Measurements from ENCODE around the gene ARL14.
A peak's percentile ranks its signal among the peaks of the same experiment; 100 is the strongest.

ARL14 gene
- 0 to 0.44 (median 0) reads per million in 17 experiments for total RNA-seq

DNA sequence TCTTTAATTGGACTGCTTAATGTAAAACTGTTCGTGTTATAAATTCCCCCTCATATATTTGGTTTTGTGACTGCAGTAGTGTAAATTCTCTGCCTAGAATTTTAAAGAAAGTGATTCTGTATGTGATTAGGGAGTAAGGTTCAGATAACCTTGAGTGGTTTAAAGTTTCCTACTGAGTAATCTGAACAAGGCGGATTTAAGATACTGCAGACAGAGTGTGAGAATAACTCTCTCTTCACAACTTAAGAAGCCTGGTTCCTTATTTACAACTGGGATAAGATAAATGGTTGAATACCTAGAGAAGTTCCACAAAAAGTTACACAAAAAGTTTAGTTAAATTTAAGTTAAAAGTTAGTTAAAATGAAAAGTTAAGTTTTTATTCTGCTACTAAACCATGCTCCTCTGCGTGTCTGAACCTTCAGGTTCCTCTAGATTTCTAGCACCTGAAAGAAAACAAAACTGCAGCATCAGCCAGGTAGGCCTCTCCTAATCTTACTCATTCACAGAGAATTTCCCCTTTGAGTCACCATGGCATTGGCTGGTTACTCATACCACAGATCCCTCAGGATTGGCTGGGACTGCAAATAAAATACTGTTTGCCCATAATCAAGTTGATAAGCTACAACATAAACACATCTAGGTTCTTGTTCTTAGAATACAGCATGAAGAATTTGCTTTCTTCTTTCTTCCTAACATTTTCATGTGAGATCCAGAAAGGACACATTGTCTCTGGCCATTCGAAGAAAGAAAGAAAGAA lies at the start of gene ARL14:
TSS of gene ARL14 (plus strand) at position 614 of the 757 bp plus-strand sequence. CDS start 187 bp downstream, outside the sequence.
- no peak for DNase-seq

- no peak for DNase-seq
Measured at GRCh38 chr3:160629491-160629890, 47.5 kb upstream of the ARL14 start.

GRCh38 chr3:160633361-160634083 lies 43.4 kb upstream of the ARL14 start:
- no peak for DNase-seq

- no peak for DNase-seq
Measured at GRCh38 chr3:160635213-160635612, 41.7 kb upstream of the ARL14 start.

DNA sequence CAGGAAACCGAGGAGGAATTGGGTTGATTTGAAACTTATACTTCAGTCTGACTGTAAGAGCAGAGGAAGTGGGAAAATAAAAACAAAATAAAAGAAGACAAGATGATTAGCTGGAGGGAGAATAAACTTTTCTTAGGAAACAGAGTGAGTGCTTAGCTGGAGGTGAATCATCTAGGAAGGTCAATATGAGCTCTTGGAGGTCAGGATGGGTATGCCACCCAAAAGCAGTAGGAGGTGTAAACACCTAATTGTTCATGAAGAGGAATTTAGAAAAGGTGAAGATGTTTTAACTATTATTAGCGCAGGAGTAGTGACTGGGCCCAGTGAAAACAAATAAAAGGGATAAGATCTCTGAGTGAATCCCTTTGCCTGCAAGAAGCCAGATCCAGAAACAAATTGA lies 39.9 kb upstream of the ARL14 start:
- DNase-seq = no peak

DNA sequence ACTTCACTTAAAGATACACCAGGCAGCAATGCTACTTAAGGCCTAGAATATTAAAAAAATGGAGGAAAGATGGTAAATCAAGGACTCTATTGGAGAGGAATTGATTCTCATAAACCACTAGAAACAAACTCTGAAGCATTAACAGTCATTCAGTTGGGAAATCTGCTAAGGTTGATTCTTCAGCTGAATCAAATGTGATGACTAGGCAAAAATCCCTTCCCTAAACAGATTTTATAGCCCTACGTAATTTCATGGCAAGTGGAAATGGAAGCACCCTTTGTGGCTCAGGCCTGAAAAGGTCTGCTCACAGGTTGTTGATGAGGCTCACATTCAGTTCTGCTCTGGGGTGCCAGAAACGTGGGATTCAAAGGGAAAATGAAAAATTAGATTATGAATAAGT lies 38.8 kb upstream of the ARL14 start:
- peak in 2 of 4 experiments; percentile 3 to 7 for DNase-seq

- DNase-seq = peak in 3 of 4 experiments; percentile 1 to 7 (median 6)
Measured at GRCh38 chr3:160641665-160642309, 35.2 kb upstream of the ARL14 start.

GRCh38 chr3:160643994-160644393 lies 33.0 kb upstream of the ARL14 start:
- DNase-seq = no peak

DNA sequence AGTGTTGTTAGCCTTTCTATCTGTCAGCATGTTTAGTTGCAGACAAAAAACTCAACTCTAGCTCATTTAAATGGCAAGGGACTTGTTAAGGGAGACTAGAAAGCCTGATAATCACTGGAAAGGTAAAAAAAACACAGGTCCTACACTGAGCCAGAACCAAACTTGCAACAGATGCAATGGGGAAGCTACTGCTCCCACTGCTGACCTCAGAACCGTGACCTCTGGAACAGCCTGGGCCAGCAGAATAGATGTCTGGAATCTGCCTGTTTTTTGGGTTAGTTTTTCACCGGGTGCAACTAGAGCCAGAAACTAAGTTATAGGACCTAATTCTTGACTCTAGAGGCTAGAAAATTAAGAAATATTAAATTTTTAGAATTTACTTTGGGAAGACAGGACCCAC lies 32.5 kb upstream of the ARL14 start:
- DNase-seq = peak in 2 of 4 experiments; percentile 17 to 25

DNA sequence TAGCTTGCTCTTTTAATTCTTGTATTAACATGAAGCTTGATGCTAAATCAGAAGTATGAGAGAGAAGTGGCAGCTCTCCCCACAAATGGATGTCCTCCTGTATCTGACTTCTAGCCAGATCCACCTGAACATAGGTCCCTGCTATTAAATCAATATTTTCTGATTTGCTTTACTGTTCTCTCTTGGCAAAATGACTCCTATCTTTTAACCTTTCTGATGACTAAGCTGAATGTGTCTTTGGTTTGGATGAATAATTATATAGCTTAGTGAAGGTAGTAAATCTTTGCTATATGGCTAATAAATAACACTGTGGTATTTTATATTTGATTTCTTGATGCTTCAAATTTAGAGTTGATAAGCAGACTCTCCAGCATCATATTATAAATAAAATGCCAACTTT lies 28.3 kb upstream of the ARL14 start:
- DNase-seq = no peak

GRCh38 chr3:160649596-160649995 lies 27.4 kb upstream of the ARL14 start:
- no peak for DNase-seq

- DNase-seq = no peak
Measured at GRCh38 chr3:160653512-160653911, 23.4 kb upstream of the ARL14 start.

GRCh38 chr3:160660902-160661301 lies 16.1 kb upstream of the ARL14 start:
- no peak for DNase-seq

GRCh38 chr3:160661660-160662059 lies 15.3 kb upstream of the ARL14 start:
- no peak for DNase-seq

- DNase-seq = no peak
Measured at GRCh38 chr3:160665231-160665630, 11.7 kb upstream of the ARL14 start.

DNA sequence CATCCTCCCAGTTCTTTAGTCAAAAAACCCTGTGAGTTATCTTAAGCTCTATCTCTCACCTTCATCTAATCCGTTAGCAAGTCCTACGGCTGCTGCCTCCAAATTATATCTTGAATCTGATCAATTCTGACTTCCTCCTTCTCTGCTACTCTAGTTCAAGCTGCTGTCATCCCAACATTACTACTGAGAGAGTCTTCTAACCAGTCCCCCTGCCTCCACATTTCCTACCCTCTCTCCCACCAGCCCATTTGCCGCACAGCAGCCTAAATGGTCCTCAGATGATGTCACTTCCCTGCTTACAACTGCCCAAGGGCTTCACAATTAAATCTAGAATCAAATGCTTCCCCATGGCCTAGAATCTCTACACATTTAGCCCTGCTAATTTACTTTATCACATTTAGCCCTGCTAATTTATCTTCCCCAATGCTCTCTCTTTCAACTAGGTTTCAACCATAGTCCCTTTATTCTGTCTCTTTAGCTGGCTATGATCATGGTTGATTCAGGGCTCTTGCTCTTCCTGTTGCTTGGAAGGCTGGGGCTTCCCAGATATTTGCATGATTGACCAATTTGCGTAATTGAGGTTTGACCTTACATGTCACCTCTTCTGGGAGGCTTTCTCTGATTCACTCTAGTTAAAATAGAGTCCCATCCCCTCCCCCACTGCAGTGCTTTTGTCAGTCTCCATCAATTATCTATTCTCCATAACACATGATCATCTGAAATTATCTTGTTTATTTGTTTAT lies 11.0 kb upstream of the ARL14 start:
- peak in 3 of 4 experiments; percentile 12 to 13 (median 13) for DNase-seq

DNA sequence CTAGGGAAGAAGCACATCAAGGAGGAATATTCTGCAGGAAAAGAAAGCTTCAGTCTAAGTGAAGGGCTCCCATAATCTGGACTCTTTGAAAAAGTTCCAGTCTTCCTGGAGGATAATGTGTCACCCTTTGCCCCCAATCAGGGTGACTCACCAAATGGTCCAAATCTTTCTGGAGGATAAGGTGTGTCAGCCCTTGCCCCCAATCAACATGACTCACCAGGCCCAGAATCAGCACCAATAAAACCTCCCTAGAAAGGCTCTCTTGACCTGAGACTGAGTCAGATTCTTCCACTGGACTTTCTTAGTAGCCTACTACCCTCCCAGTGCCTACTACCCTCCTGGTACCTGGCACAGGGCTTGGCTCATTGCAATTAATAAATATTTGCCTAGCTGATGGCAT lies 9.5 kb upstream of the ARL14 start:
- DNase-seq = no peak

- no peak for DNase-seq
Measured at GRCh38 chr3:160668454-160668853, 8.5 kb upstream of the ARL14 start.

GRCh38 chr3:160671231-160671630 lies 5.7 kb upstream of the ARL14 start:
- no peak for DNase-seq

DNA sequence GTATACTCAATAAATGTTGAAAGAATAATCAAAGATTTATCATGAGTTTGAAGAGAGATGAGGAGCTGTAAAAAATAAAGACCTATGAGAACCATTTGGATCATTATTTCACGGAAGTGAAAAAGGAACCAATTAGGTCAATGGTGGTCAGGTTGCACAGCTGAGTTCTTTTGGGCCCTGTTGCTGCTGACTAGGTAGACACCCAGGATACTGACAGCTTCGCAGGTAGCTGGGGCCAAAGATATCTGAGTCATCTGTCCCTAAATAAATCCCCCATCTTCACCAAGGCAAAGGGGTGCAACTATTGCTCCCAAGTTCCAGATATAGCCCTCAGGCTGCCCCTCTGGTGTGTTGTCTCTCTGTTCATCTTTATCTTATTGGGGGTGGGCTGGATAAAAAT lies 5.0 kb upstream of the ARL14 start:
- no peak for DNase-seq

DNA sequence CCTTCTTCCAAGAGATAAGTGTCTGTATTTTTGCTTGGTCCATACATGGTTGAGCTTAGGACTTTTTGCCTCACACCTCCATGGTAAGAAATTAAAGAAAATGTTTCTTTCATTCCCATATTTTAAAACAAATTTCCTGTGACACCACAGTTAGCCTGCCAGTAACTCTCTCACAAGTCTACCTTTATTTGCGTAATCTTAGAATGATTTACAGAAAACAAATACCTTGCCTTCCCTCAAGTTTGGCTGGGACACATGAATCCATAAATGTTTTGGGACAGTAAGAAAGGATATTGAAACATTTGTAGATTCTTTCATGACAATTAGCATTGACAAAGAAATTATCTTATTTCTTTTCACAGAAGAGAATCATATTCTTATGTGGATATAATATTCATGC lies 3.8 kb upstream of the ARL14 start:
- DNase-seq = no peak

GRCh38 chr3:160675566-160676124 lies 1.3 kb upstream of the ARL14 start:
- DNase-seq = no peak

All from suppressor macrophage (primary cell).